Upper lobe of right lung (tissue), 1 donor: Measurements from ENCODE around the gene PDXDC1. TPM values are rescaled to one million over a fixed set of nuclear protein-coding genes. Genes with fewer than 3 reads are reported as not detected.
"Not testable (repeated sequence)": the region's sequence is repeated elsewhere in the genome, so short reads cannot be mapped to it uniquely, and the experiment has no call there.

Experiments
- ATAC-seq: fragments of 200-7000 bp; cut with Tn5 transposase; one replicate; pipeline ENCODE4 v1.9.1; 2020; ENCODE audit warnings: mild to moderate bottlenecking, moderate library complexity
- DNase-seq: peaks from one replicate; pipeline ENCODE4 v3.0.0-alpha.2; 2020
- H3K27ac ChIP-seq: fragments of 200-600 bp; one replicate; pipeline ENCODE4 v1.8.0; 2022
- H3K27me3 ChIP-seq: fragments of 200-600 bp; one replicate; pipeline ENCODE4 v1.8.0; 2022; ENCODE audit warnings: mild to moderate bottlenecking
- H3K36me3 ChIP-seq: fragments of 200-600 bp; one replicate; pipeline ENCODE4 v1.8.0; 2022
- H3K4me1 ChIP-seq: fragments of 200-600 bp; one replicate; pipeline ENCODE4 v1.8.0; 2022
- H3K4me3 ChIP-seq: fragments of 200-600 bp; one replicate; pipeline ENCODE4 v1.8.0; 2022; ENCODE audit warnings: mild to moderate bottlenecking
- H3K9me3 ChIP-seq: fragments of 200-600 bp; one replicate; pipeline ENCODE4 v1.8.0; 2022
- intact Hi-C: fragments of 100-400 bp; cut with DNase I; formaldehyde crosslinking; loops from one replicate; pipeline ENCODE4 v1.11.0; 2022
- total RNA-seq: library from RNA; stranded (reverse); fragmentation: NEBNext Ultra II Directional; extraction: Animal tissue kit (Norgen Biotek cat#: 25700); gene quantifications from one replicate; pipeline ENCODE4 v1.2.1, GENCODE V29; 2021
- TF ChIP-seq, protein P1 (sequence below): fragments of 200-600 bp; IDR thresholded peaks from one replicate; pipeline ENCODE4 v1.8.0; 2022; ENCODE audit warnings: antibody characterized with exemption
- donor health status: DM: no; HTN: yes; CAD: no; lungs with severe emphysema.

The PDXDC1 gene
- total RNA-seq, 1 donor from 2014 or later: 100 TPM

DNA sequence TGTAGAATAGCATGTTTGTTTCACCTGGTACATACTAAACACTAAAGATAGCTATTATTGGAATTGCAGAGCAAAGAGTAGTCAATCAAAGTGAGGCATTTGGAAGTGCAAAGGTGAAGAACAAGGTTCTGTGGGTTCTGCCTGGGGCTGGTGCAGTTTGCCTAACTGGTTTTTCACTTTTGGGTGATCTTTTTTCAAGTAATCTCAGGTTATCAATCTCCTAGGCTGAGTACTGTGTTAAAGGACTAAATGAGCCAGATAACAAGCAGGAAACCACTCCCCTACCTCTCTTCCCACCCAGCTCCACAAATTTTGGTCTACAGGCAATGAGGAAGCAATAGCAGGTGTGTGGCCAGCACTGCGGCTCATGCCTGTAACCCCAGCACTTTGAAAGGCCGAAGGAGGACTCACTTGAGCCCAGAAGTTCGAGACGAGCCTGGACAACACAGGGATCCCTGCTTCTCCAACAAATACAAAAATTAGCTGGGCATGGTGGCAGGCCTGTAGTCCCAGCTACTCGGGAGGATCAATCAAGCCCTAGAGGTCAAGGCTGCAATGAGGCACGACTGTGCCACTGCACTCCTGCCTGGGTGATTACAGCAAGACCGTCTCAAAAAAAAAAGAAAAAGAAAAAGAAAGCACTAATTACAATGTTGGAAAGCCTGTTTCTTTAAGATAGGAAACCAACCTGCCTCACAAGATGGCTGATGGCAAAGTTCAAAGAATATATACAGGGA, 83.0 kb downstream of the PDXDC1 start:
- DNase-seq (no peak), ATAC-seq (no peak)
- Histone ChIP-seq H3K4me1 (peaks cover 20% of the 10 kb centered on the region), H3K9me3 (no peaks in the 10 kb centered on the region), H3K27ac (no peak overlapping the region), H3K4me3 (no peak overlapping the region), H3K36me3 (peaks cover 46% of the 10 kb centered on the region), H3K27me3 (no peaks in the 10 kb centered on the region)
- TF ChIP-seq, protein P1, sequence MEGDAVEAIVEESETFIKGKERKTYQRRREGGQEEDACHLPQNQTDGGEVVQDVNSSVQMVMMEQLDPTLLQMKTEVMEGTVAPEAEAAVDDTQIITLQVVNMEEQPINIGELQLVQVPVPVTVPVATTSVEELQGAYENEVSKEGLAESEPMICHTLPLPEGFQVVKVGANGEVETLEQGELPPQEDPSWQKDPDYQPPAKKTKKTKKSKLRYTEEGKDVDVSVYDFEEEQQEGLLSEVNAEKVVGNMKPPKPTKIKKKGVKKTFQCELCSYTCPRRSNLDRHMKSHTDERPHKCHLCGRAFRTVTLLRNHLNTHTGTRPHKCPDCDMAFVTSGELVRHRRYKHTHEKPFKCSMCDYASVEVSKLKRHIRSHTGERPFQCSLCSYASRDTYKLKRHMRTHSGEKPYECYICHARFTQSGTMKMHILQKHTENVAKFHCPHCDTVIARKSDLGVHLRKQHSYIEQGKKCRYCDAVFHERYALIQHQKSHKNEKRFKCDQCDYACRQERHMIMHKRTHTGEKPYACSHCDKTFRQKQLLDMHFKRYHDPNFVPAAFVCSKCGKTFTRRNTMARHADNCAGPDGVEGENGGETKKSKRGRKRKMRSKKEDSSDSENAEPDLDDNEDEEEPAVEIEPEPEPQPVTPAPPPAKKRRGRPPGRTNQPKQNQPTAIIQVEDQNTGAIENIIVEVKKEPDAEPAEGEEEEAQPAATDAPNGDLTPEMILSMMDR: no peak
- intact Hi-C loops: no loop called here

DNA sequence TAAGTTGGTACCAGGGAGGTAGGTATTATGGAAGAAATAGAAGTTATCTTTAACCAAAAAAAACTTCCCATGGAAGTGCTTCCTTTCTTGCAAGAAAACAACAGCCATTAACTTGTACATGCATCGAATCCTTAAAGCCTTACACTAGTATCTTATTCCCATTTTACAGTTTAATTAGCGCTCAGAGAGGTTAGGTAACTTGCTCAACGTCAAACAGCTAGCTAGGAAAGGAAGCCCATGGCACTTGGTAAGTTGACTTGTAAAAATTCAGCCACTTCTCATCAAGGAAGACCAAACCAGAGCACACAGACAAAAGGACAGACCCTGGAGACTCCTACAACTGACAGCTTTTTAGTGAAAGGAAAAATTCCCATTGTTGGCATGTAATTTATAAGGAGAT, 84.5 kb downstream of the PDXDC1 start:
- DNase-seq: no peak
- Histone ChIP-seq H3K27ac (no peak overlapping the region), H3K4me1 (peaks cover 12% of the 10 kb centered on the region), H3K27me3 (no peaks in the 10 kb centered on the region), H3K4me3 (no peak overlapping the region), H3K36me3 (peaks cover 57% of the 10 kb centered on the region), H3K9me3 (no peaks in the 10 kb centered on the region)
- TF ChIP-seq, protein P1: no peak
- no peak for ATAC-seq
- intact Hi-C loops: no loop called here

DNA sequence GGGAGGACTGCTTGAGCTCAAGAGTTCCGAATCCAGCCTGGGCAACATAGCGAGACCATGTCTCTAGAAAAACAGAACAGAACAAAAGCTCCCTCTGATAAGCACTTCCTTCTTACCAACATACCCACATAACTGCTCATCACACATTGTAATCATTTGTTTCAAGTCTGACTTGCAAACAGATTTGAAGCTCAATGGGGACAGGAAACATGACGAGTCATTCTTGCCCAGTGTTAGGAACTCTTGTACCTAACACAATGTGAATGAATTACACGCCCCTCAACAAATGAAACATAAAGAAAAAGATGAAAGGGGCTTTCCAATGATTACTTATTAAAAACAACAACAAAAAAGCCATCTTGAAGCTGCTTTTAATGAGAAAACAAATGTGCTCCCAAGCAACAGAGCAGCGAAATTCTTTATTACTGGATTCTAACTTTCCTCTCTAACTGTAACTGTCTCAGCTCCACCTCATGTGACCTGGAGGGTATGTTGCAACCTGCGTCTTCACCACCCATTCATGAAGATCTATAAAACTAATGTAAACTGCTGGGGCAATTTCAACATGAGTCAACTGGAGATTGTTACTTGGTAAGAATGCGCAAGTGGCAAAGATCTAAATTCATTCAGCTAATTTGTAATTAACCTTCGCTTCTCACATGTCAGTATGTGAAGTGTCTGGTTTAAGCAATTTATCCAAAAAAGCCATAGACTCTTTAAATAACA, 87.4 kb downstream of the PDXDC1 start:
- H3K27me3 ChIP-seq, H3K4me1 ChIP-seq, ATAC-seq, H3K4me3 ChIP-seq, H3K27ac ChIP-seq, intact Hi-C loops, DNase-seq, H3K9me3 ChIP-seq: not testable (repeated sequence)
- peaks cover 77% of the 10 kb centered on the region for H3K36me3 ChIP-seq

DNA sequence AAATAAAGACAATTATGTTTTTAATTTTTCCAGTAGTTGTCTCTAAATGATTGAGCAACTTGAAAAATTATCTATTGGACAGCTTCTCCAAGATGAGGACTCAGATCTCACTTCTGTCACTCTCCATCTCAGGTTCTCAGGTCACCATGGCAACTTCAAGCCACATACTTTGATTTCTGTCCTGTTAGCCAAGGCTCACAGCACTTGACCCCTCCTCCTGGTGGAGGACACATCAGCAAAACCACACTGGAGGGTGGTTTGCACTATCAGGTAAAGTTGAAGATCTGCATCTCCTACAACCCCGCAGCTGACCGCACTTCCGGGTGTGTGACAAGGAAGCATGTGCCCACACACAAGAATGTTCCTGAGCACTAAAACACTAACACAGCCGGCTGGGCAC, 91.1 kb downstream of the PDXDC1 start:
- H3K36me3 ChIP-seq: peaks cover 74% of the 10 kb centered on the region
- H3K27me3 ChIP-seq, H3K9me3 ChIP-seq, DNase-seq, H3K4me1 ChIP-seq, ATAC-seq, H3K27ac ChIP-seq, H3K4me3 ChIP-seq, intact Hi-C loops: not testable (repeated sequence)

DNA sequence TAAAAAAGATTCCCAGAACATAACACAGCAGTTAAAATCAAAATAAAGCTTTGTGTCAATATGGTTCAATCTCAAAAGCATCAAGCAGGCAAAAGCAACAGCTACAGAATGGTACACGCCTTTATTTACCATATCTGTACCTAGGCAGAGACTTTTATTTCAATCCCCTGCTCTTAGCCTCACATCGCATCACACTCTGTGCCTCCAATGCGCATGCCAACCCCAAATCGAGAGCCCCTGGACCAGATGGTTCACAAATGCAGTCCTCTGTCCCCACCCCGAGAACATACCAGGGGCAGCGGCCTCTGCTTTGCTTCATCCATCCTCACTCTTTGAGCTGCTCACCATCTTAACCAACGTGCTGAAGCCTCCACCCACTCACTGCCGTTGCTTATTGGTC, 91.9 kb downstream of the PDXDC1 start:
- H3K27ac ChIP-seq, H3K4me3 ChIP-seq, H3K27me3 ChIP-seq, intact Hi-C loops, DNase-seq, H3K4me1 ChIP-seq, H3K9me3 ChIP-seq, ATAC-seq: not testable (repeated sequence)
- H3K36me3 ChIP-seq: peaks cover 67% of the 10 kb centered on the region

DNA sequence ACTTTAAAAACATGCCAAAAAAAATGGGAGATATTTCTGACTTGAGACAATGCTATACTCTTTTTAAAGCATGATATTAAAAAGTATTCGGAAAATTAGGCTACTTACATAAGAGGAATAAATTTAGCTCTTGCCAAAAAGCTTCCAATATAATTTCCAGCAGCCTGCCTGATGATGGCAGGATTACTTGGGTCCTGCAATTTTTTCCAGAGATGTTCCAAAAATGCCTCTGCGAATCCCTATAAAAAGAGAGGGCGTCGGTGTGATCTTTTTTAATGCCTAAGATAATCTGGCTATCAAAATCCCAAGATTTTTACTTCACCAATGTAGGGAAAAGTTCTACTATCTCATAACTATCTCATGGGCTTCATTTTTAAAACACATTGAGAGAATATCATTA, 96.2 kb downstream of the PDXDC1 start:
- H3K4me1 ChIP-seq, H3K27ac ChIP-seq, DNase-seq, intact Hi-C loops, H3K27me3 ChIP-seq, H3K9me3 ChIP-seq, ATAC-seq, H3K4me3 ChIP-seq: not testable (repeated sequence)
- peaks cover 62% of the 10 kb centered on the region for H3K36me3 ChIP-seq

DNA sequence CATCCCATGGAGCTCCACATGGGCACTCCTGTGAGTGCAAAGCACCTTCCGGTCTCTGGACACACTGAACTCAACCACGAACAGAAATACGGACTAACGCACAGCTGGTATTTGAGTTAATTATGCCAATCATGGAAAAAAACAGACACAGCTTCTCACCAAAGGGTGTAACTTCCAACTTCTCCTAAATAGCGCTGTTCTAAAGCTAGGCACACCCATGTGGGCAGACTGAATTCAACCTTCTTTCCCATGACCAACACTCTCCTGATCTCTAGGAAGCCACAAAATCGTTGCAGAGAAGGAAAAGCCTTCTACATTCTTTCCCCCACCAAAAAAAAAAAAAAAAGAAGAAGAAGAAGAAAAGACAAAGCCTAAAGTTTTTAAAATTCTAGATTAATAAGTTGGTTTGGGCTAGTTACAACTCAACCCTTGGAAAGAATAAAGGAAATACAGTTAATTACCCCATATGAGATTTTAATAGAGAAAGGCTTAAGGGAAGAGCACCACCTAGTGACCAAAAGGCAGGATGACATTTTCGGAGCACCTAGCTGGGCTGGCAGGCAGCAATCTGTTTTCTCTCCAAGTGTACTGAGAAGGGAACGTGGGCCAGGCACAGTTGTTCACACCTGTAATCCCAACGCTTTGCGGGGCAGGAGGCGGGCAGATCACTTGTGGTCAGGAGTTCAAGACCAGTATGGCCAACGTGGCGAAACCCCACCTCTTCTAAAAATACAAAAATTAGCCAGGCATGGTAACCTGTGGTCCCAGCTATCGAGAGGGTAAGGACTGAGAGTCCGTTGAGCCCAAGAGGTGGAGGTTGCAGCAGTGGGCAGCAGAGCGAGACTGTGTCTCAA, 97.3 kb downstream of the PDXDC1 start:
- H3K27ac ChIP-seq, H3K27me3 ChIP-seq, intact Hi-C loops, H3K9me3 ChIP-seq, H3K4me1 ChIP-seq, H3K4me3 ChIP-seq, DNase-seq: not testable (repeated sequence)
- H3K36me3 ChIP-seq: peaks cover 69% of the 10 kb centered on the region
- TF ChIP-seq, protein P1: peak; percentile 51
- ATAC-seq: peak; percentile 92
